ENCODE results near the gene XIAP. TPM values are rescaled to one million over a fixed set of nuclear protein-coding genes. Genes with fewer than 3 reads are reported as not detected.

XIAP gene
- total and polyA plus RNA-seq, 9 of the 15 experiments (the other 6 are each of a cell fraction or from before 2014, with no cell fraction given), result 5.7 to 40.5 (median 19.8) TPM

DNA sequence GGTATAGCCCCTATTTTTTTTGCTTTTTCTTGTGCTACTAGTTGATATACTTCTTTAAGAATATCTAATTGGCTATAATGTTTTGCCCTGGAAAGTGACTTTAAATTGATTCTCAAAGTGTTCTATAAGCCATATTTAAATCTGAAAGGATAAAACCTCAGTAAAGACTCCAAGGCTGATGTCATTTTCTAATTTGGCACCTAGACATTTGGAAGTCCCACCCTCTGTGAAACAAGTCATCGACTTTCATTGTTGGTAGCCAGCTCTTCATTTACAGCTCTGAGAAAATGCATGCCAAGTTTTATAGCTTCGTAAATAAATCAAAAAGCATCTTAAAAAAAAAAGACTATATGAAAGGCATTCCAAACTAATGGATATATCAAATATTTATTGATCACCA, 83.6 kb downstream of the XIAP start:
- DNase-seq (ENCODE audit: extremely low read depth in 1 of 4, low spot score in 3 of 4) (no peak), ATAC-seq (no peak), FAIRE-seq (no peak)
- H3K79me2 ChIP-seq (ENCODE audit: control insufficient read depth, insufficient read depth, low read length), result no peaks in the 10 kb centered on the region
- no peak overlapping the region for H3K27ac ChIP-seq (ENCODE audit: extremely low read depth, low read depth, low read length)
- H3K9ac ChIP-seq (ENCODE audit: insufficient read depth in 1 of 2, low read depth in 2 of 2, low read length in 2 of 2), result no peak overlapping the region
- intact Hi-C loops (cut with micrococcal nuclease), result no loop called here
- BruUV-seq (replicated peaks), result no TSS peak
- H3K9me3 ChIP-seq (replicated peaks; ENCODE audit: control insufficient read depth, insufficient read depth, low read depth, low read length), result no peaks in the 10 kb centered on the region
- no peaks in the 10 kb centered on the region; a peak in 1 of 5 replicates for H3K4me1 ChIP-seq (replicated peaks in 1 of 2; ENCODE audit: control insufficient read depth in 2 of 2, insufficient read depth in 2 of 2, low read length in 2 of 2)
- ChIA-PET CTCF (ENCODE audit: low intra/inter-chr PET ratio) (no interaction called here), POLR2A (no interaction called here)
- H3K4me2 ChIP-seq (ENCODE audit: insufficient read depth, low read length), result no peak overlapping the region
- no peaks in the 10 kb centered on the region for H3K27me3 ChIP-seq (ENCODE audit: control insufficient read depth in 2 of 2, insufficient read depth in 2 of 2, low read length in 2 of 2)
- TF ChIP-seq ARID4B (CRISPR knock-in tag; IDR thresholded peaks at IDR 0.05) (no peak), MEF2A (IDR thresholded peaks at IDR 0.05; ENCODE audit: control insufficient read depth, low read depth, low read length) (0 out of 2 replicates have a peak, but pooled peaks have one; percentile 42)
- no peaks in the 10 kb centered on the region for H3K36me3 ChIP-seq (ENCODE audit: control insufficient read depth, insufficient read depth, low read length)
- WGBS (ENCODE audit: insufficient coverage, low coverage, missing lambda C conversion rate), result 18% methylated on average over 2 of the region's 2 CpGs
- H3K9me1 ChIP-seq (ENCODE audit: control insufficient read depth, insufficient read depth, low read length), result no peaks in the 10 kb centered on the region
- in situ Hi-C loops (cut with MboI), result no loop called here
- H3K4me3 ChIP-seq, result no peak overlapping the region
- H2AFZ ChIP-seq (ENCODE audit: low read depth, low read length), result no peak overlapping the region
- H4K20me1 ChIP-seq (replicated peaks; ENCODE audit: control insufficient read depth, insufficient read depth, low read length), result no peaks in the 10 kb centered on the region
